HG03575 (cell line): ENCODE measurements around the gene RHOT2.

ENCODE experiments used
- ATAC-seq: cut with Tn5 transposase; IDR thresholded peaks from one replicate; pipeline ENCODE4 v1.9.1; 2021; ENCODE audit not compliant: unreplicated experiment, insufficient number of reproducible peaks, low FRiP score; ENCODE audit errors: extremely low read depth

Gene RHOT2

GRCh38 chr16:720447-720989, 52.6 kb downstream of the RHOT2 start:
- ATAC-seq = no peak

DNA sequence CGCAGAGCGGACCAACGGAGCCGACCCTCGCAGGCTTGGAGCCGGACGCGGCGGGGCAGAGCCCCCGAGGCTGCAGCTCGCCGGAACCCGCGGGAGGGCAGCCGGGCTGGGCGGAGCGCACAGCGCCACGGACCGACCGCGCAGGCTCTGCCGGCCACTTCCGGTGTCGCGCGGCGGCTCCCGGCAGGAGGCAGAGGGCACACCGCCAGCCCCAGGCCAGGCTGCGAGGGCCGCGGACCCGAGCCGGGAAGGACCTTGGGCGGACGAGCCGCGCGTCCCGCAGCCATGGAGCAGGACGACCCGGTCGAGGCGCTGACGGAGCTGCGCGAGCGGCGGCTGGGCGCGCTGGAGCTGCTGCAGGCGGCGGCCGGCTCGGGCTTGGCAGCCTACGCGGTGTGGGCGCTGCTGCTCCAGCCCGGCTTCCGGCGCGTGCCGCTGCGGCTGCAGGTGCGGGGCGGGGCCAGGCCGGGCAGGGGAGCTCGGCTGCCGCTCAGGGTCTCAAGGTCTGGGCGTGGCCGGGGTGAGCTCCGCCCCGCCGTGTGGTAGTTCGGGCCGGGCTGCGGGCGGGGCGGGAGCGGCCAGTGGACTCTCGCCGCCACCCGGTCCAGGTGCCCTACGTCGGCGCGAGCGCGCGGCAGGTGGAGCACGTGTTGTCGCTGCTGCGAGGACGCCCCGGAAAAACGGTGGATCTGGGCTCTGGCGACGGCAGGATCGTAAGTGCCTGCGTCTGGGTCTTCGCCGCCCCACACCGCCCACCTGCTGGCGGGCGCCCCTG, 53.2 kb downstream of the RHOT2 start, which contains the start of gene ANTKMT:
Gene ANTKMT (plus strand): TSS at position 157 of the 775 bp plus-strand sequence. CDS start 129 bp downstream, at position 286.
- ATAC-seq = no peak

DNA sequence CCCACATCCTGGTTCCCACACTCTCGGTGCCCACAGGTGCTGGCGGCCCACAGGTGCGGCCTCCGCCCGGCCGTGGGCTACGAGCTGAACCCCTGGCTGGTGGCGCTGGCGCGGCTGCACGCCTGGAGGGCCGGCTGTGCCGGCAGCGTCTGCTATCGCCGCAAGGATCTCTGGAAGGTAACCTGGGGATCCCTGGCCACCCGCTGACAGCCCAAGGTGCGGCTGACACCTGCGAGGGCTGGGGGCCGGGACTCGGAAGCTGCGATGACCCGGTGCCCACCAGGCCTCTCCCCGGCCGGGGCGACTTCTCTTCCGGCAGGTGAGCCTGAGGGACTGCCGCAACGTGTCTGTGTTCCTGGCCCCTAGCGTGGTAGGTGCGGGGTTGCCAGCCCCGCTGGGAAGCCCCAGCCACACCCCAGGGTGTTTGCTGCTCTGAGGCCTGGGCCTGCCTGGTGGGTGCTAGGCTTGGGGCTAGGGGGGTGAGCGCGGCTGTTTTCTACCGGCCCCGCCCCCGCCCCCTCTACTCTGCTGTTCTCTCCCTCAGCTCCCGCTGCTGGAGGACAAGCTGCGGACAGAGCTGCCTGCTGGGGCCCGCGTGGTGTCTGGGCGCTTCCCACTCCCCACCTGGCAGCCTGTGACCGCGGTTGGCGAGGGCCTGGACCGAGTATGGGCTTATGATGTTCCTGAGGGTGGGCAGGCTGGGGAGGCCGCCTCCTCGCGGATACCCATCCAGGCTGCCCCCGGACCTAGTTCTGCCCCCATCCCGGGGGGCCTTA, 54.0 kb downstream of the RHOT2 start:
- ATAC-seq = no peak

DNA sequence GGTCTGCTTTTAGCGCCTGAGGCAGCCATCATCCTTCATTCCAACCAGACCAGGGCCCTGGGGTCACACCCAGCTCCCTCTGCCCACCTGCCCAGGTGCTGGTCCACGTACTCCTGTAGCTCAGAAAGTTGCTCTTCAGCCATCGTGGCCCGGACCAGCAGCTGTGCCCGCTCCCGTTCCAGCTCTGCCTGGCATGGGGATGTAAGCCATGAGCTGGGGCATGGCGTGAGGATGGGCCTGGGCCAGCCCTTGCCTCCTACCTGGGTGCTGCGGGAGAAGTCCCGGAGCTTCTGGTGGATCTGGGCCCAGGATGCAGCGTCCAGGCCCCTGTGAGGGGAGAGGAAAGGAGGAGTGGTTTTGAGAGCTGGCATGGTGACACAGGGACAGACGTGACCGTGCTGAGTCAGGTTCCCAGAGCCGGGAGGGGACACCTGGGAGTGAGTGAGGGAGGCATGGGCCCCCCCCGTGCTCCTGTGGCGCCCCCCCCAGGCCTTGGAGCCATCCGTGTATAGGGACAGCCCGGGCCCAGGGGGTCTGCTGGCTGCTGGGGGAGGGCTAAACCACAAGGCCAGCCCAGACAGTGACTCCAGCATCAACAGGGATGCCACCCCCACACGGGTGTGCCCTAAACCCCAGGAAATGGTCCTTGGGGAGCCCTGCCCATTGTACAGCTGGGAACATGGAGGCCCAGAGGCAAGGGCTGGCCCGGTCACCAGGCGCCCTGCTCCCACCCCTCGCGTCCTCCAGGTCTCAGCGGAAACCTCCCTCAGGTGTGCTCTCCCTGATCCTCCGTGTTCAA, 55.1 kb downstream of the RHOT2 start:
- no peak for ATAC-seq

DNA sequence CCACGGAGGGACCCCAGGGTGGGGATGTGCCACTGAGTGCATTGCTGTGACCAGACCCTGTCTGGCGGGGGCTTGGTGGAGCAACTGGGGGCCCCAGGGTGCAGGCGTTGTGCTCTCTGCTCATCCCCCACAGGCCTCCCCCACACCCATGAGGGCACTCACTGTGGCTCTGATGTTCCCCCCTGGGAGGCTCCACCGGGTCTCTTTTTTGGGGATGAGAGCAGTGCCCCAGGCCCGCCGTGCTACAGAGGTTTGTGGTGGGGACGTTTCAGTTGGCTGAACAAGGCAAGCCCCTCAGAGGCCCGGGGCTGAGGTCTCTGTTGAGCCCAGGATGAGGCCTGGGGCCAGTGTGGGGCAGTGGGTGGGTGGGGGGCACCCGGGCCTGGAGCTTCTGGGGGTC, 55.8 kb downstream of the RHOT2 start:
- ATAC-seq = no peak
